ENCODE measurements around the gene RSL24D1. TPM values are rescaled to one million over a fixed set of nuclear protein-coding genes. Genes with fewer than 3 reads are reported as not detected.
"Not testable (repeated sequence)": the region's sequence is repeated elsewhere in the genome, so short reads cannot be mapped to it uniquely, and the experiment has no call there.

The RSL24D1 gene
- total RNA-seq, 1 donor from 2014 or later: 51.1 TPM

DNA sequence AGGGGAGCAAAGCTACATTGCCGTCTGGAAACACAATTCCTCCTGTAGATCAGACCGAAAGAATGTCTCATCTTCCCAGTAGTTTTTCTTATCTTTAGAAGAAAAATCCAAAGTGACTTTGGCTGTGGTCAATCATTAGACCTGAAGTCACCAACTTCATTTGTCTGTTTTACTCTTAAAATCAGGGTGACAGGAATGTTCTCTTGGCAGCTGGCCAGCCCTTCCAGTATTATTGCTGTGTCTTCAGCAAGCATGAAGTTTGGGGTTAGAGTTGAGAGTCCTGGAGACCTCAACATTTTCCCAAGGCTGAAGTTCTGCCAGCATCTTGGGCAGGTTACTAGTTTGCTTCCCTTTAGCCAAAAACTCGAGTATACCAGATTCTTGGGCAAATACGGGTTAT, 32.5 kb downstream of the RSL24D1 start:
- H3K36me3 ChIP-seq: no peaks in the 10 kb centered on the region
- intact Hi-C loops (cut with DNase I): no loop called here
- H3K4me1 ChIP-seq: no peaks in the 10 kb centered on the region
- no peak for DNase-seq (ENCODE audit: extremely low spot score in 2 of 2)
- H3K27me3 ChIP-seq: no peaks in the 10 kb centered on the region
- H3K4me3 ChIP-seq: no peak overlapping the region
- no peaks in the 10 kb centered on the region for H3K9me3 ChIP-seq
- H3K27ac ChIP-seq: no peak overlapping the region
- TF ChIP-seq POLR2A (IDR thresholded peaks at IDR 0.05) (no peak), POLR2AphosphoS5 (IDR thresholded peaks at IDR 0.05; ENCODE audit: insufficient read depth in 1 of 2, low read depth in 1 of 2) (no peak)
- TF ChIP-seq, protein P1, sequence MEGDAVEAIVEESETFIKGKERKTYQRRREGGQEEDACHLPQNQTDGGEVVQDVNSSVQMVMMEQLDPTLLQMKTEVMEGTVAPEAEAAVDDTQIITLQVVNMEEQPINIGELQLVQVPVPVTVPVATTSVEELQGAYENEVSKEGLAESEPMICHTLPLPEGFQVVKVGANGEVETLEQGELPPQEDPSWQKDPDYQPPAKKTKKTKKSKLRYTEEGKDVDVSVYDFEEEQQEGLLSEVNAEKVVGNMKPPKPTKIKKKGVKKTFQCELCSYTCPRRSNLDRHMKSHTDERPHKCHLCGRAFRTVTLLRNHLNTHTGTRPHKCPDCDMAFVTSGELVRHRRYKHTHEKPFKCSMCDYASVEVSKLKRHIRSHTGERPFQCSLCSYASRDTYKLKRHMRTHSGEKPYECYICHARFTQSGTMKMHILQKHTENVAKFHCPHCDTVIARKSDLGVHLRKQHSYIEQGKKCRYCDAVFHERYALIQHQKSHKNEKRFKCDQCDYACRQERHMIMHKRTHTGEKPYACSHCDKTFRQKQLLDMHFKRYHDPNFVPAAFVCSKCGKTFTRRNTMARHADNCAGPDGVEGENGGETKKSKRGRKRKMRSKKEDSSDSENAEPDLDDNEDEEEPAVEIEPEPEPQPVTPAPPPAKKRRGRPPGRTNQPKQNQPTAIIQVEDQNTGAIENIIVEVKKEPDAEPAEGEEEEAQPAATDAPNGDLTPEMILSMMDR (IDR thresholded peaks at IDR 0.05): no peak

DNA sequence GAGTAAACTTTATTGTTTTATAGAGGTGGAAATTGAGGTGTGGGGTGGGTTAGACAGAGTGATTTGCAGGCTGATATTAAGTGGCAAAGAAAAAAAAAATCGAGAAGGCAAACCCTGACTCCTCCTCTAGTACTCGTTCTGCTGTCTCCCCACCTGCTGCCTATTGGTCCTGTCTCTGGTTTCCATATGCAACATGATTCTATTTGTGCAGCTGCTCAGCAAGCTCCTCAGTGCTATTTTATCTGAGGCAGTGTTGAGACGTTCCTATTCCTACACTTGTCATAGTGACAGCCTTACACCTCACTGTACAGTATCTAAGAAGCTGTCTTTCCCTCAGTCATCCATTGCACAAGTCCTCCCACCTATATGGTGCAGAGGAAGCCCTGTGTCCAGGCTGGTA, 45.1 kb downstream of the RSL24D1 start:
- intact Hi-C loops (cut with DNase I): no loop called here
- DNase-seq (ENCODE audit: extremely low spot score in 2 of 2): no peak
- TF ChIP-seq, protein P1 (IDR thresholded peaks at IDR 0.05): no peak
- TF ChIP-seq POLR2A (IDR thresholded peaks at IDR 0.05) (no peak), POLR2AphosphoS5 (IDR thresholded peaks at IDR 0.05; ENCODE audit: insufficient read depth in 1 of 2, low read depth in 1 of 2) (no peak)

DNA sequence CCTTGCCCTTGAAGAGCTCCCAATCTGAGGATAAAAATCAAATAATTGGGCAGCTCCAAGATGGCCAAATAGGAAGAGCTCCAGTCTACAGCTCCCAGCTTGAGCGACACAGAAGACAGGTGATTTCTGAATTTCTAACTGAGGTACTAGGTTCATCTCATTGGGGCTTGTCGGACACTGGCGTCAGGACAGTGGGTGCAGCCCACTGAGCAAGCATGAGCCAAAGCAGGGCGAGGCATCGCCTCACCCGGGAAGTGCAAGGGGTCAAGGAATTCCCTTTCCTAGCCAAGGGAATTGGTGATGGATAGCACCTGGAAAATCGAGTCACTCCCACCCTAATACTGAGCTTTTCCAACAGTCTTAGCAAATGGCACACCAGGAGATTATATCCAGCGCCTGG, 53.6 kb downstream of the RSL24D1 start:
- H3K9me3 ChIP-seq; DNase-seq (ENCODE audit: extremely low spot score in 2 of 2); intact Hi-C loops (cut with DNase I); H3K27me3 ChIP-seq; H3K27ac ChIP-seq; H3K36me3 ChIP-seq; H3K4me1 ChIP-seq; H3K4me3 ChIP-seq: not testable (repeated sequence)

More for the DNA sequence above, 45.1 kb downstream of the RSL24D1 start:
- Histone ChIP-seq H3K9me3 (no peaks in the 10 kb centered on the region), H3K27ac (no peak overlapping the region), H3K4me1 (no peaks in the 10 kb centered on the region), H3K27me3 (no peaks in the 10 kb centered on the region), H3K36me3 (no peaks in the 10 kb centered on the region), H3K4me3 (no peak overlapping the region)

DNA sequence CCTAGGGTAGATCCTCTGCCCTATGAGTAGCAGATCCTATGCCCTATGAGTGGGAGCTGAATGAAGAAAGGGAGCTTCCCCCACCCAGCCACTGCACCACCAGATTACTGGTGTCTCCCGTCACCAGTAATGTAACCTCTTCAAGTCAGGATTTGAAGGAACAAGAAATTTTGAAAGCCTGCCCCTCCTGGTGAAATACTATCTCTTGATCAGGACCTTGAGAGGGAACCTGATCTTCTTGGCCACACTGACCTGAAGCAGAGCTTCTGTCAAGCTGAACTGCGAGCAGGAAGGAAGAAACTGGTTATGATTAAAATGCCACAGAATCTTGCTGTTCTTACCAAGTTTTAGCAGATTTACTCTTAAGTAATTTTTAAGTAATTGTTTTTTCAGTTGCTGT, 62.8 kb downstream of the RSL24D1 start:
- no peaks in the 10 kb centered on the region for H3K27me3 ChIP-seq
- intact Hi-C loops (cut with DNase I): no loop called here
- TF ChIP-seq POLR2AphosphoS5 (IDR thresholded peaks at IDR 0.05; ENCODE audit: insufficient read depth in 1 of 2, low read depth in 1 of 2): no peak
- no peak for TF ChIP-seq POLR2A (IDR thresholded peaks at IDR 0.05)
- TF ChIP-seq, protein P1 (IDR thresholded peaks at IDR 0.05): no peak

DNA sequence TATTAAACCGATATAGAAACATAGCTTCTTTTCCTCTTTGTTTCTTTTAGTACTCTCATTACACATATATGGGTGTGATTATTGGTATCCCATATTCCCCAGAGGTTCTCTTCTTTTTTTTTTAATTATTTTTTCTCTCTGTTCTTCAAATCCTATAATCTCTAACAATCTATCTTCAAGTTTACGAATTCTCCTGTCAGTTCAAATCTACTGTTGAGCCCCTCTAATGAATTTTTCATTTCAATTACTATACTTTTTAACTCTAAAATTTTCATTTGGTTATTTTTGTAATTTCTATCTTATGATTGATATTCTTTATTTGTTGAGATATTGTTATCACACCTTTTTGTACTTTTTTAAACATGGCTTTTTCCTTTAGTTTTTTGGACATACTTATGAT, 64.1 kb downstream of the RSL24D1 start:
- H3K27me3 ChIP-seq: no peaks in the 10 kb centered on the region

More for the DNA sequence above, 62.8 kb downstream of the RSL24D1 start:
- no peak overlapping the region for H3K4me3 ChIP-seq
- H3K9me3 ChIP-seq: no peaks in the 10 kb centered on the region
- no peak overlapping the region for H3K27ac ChIP-seq
- no peaks in the 10 kb centered on the region for H3K36me3 ChIP-seq
- DNase-seq (ENCODE audit: extremely low spot score in 2 of 2): no peak
- H3K4me1 ChIP-seq: no peaks in the 10 kb centered on the region

More for the DNA sequence above, 64.1 kb downstream of the RSL24D1 start:
- Histone ChIP-seq H3K9me3 (no peaks in the 10 kb centered on the region), H3K4me3 (no peak overlapping the region), H3K27ac (no peak overlapping the region), H3K4me1 (no peaks in the 10 kb centered on the region), H3K36me3 (no peaks in the 10 kb centered on the region)
- TF ChIP-seq, protein P1 (IDR thresholded peaks at IDR 0.05): no peak
- TF ChIP-seq POLR2A (IDR thresholded peaks at IDR 0.05) (no peak), POLR2AphosphoS5 (IDR thresholded peaks at IDR 0.05; ENCODE audit: insufficient read depth in 1 of 2, low read depth in 1 of 2) (no peak)
- intact Hi-C loops (cut with DNase I): no loop called here
- DNase-seq (ENCODE audit: extremely low spot score in 2 of 2): no peak

Other genes with a start within 250 kb of the RSL24D1 start
- 29.5 TPM for gene RAB27A, start 92.9 kb upstream of the RSL24D1 start, total RNA-seq
- 6.4 TPM for gene PIGBOS1, start 122.2 kb upstream of the RSL24D1 start, total RNA-seq
- 6.9 TPM for gene PIGB, start 122.3 kb upstream of the RSL24D1 start, total RNA-seq
- 23.1 TPM for gene CCPG1, start 211.4 kb upstream of the RSL24D1 start, total RNA-seq
- gene PIERCE2, start 211.6 kb upstream of the RSL24D1 start, total RNA-seq: not detected

Measured in vagina (tissue), 2 donors.